ENCODE data around the gene REPS1. TPM values are rescaled to one million over a fixed set of nuclear protein-coding genes. Genes with fewer than 3 reads are reported as not detected.
A peak's percentile ranks its signal among the peaks of the same experiment; 100 is the strongest.

The REPS1 gene
- total RNA-seq (2014; rRNA removed; shearing (Covaris generic)), result 29.0 and 40.0 TPM in 2 replicates
- 53.9 and 68.6 TPM in 2 replicates for total RNA-seq (2022)
- Bru-seq, nascent RNA, result percentile 88 among the genes with signal in this experiment
- percentile 79 among the genes with signal in this experiment for BruChase-seq, experiment 1, labeled RNA remaining after a 6-hour chase
- percentile 77 among the genes with signal in this experiment for BruChase-seq, experiment 2, labeled RNA remaining after a 2-hour chase
- long read RNA-seq, full-length matches to known transcripts, result 57 of 88 reads
- long read RNA-seq, partial matches to known transcripts, result 11 of 88 reads
- long read RNA-seq, other reads (novel, unspliced or antisense), result 20 of 88 reads

- intact Hi-C loops (cut with micrococcal nuclease; ENCODE audit: unreplicated experiment), result loop anchor here (1.0 to 5.0 kb wide), 6 partner anchors 42 to 387 kb away; partner anchors contain the start of genes CITED2 and HECA
- Histone ChIP-seq H3K4me2 (ENCODE audit: low read length) (peak within 1 kb of the TSS; percentile 92), H3K36me3 (ENCODE audit: insufficient read depth, low read length) (no peaks in the 10 kb centered on the region), H3K79me2 (ENCODE audit: insufficient read depth, low read depth, low read length) (peaks cover 46% of the 10 kb centered on the region), H3K4me1 (ENCODE audit: insufficient read depth, low read length, poor library complexity, severe bottlenecking) (peaks cover 33% of the 10 kb centered on the region), H4K20me1 (ENCODE audit: insufficient read depth, low read length) (peaks cover 20% of the 10 kb centered on the region), H3K9me3 (ENCODE audit: low read length) (no peaks in the 10 kb centered on the region), H2AFZ (ENCODE audit: low read length) (peak within 1 kb of the TSS; percentile 100), H3K4me3 (ENCODE audit: low read depth, low read length, poor library complexity, severe bottlenecking) (peak within 1 kb of the TSS; percentile 87), H3K9me2 (ENCODE audit: insufficient read depth, low read length) (no peaks in the 10 kb centered on the region), H3K27ac (ENCODE audit: low read depth, low read length, poor library complexity, severe bottlenecking) (peak within 1 kb of the TSS; percentile 67)
- ChIA-PET POLR2A (interaction anchor here (0.6 to 1.3 kb wide), 6 partner anchors 11 to 578 kb away, joined by 3 to 6 read pairs (median 3); no protein-coding TSS in a partner anchor), CTCF (ENCODE audit: unreplicated experiment) (no interaction called here)
- peak; percentile 94 for DNase-seq (ENCODE audit: low spot score)
- TF ChIP-seq EZH2phosphoT487 (IDR thresholded peaks at IDR 0.05; ENCODE audit: borderline replicate concordance, low read depth, low read length) (no peak), CTCF (conservative IDR thresholded peaks at IDR 0.05; ENCODE audit: low read length) (peak; percentile 90)
- BruUV-seq (replicated peaks), result no TSS peak
Observed at GRCh38 chr6:138987643-138988468, at the start of gene REPS1. Gene REPS1 (minus strand): TSS chr6:138988253. CDS start chr6:138987682, 571 bp downstream.

GRCh38 chr6:139037490-139037889, 49.4 kb upstream of the REPS1 start:
- no TSS peak for BruUV-seq (replicated peaks)
- DNase-seq (ENCODE audit: low spot score), result no peak
- TF ChIP-seq CTCF (conservative IDR thresholded peaks at IDR 0.05; ENCODE audit: low read length) (no peak), EZH2phosphoT487 (IDR thresholded peaks at IDR 0.05; ENCODE audit: borderline replicate concordance, low read depth, low read length) (no peak)
- no peak overlapping the region for H3K27ac ChIP-seq (ENCODE audit: low read depth, low read length, poor library complexity, severe bottlenecking)
- peaks cover 67% of the 10 kb centered on the region for H3K36me3 ChIP-seq (ENCODE audit: insufficient read depth, low read length)
- H2AFZ ChIP-seq (ENCODE audit: low read length), result no peak overlapping the region
- H3K79me2 ChIP-seq (ENCODE audit: insufficient read depth, low read depth, low read length), result 0 out of 2 replicates have a peak, but pooled peaks cover 3% of the 10 kb centered on the region
- no peaks in the 10 kb centered on the region for H3K9me3 ChIP-seq (ENCODE audit: low read length)
- intact Hi-C loops (cut with micrococcal nuclease; ENCODE audit: unreplicated experiment), result no loop called here
- no peaks in the 10 kb centered on the region; the same call in 1 of the 2 replicates for H4K20me1 ChIP-seq (ENCODE audit: insufficient read depth, low read length)
- no peak overlapping the region for H3K4me2 ChIP-seq (ENCODE audit: low read length)
- no peaks in the 10 kb centered on the region for H3K4me1 ChIP-seq (ENCODE audit: insufficient read depth, low read length, poor library complexity, severe bottlenecking)
- CTCF ChIA-PET (ENCODE audit: unreplicated experiment), result no interaction called here
- H3K4me3 ChIP-seq (ENCODE audit: low read depth, low read length, poor library complexity, severe bottlenecking), result no peak overlapping the region
- POLR2A ChIA-PET, result interaction anchor here (0.6 to 1.2 kb wide), 3 partner anchors 15 to 76 kb away, joined by 3 read pairs; no protein-coding TSS in a partner anchor
- H3K9me2 ChIP-seq (ENCODE audit: insufficient read depth, low read length), result no peaks in the 10 kb centered on the region

Data from OCI-LY7 (cell line).